D721Med (cell line): ENCODE data around the gene PCDH8.
"Not testable (repeated sequence)": the region's sequence is repeated elsewhere in the genome, so short reads cannot be mapped to it uniquely, and the experiment has no call there.

ENCODE experiments used
- DNase-seq: peaks from one replicate; pipeline ENCODE4 v3.0.0; 2011; ENCODE audit warnings: low spot score; ENCODE audit not compliant: insufficient read length
- FAIRE-seq: peaks from 2 replicates; lab custom pipeline; 2011; peaks lifted over from hg19 to GRCh38; lab: Jason Lieb, UNC
- TF ChIP-seq, protein P1 (sequence below): IDR thresholded peaks from 2 replicates; pipeline ENCODE4 v1.5.1; 2012; ENCODE audit warnings: mild to moderate bottlenecking, control low read depth; ENCODE audit not compliant: insufficient read depth; ENCODE audit errors: missing control alignments

PCDH8 gene

DNA sequence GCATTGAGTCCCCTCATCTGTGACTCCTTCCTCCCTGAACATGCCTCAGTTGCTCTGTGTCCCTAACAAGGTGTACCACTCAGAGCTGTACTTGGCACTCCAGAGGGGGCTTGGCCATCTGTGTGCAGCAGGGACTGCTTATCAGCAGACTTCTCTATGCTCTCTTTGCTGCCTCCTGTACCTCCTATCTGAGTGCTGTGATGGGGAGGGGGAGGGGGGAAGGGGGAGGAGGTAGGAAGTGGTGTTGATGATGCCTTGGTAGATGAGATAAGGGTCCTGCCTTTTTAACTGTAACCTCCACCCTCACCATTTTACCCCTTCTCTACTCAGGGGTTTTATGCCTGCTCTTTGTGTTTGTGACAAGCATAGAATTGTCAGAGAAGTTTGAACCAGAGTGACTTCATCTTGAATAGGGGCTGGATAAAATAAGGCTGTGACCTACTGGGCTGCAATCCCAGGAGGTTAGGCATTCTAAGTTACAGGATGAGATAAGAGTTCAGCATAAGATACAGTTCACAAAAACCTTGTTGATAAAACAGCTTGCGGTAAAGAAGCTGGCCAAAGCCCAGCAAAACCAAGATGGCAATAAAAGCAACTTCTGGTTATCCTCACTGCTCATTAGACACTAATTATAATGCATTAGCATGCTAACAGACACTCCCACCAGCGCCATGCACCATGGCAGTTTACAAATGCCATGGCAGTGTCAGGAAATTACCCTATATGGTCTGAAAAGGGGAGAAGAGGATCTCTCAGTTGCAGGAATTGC lies 13.2 kb downstream of the PCDH8 start:
- FAIRE-seq (no peak), DNase-seq (no peak)
- TF ChIP-seq, protein P1, sequence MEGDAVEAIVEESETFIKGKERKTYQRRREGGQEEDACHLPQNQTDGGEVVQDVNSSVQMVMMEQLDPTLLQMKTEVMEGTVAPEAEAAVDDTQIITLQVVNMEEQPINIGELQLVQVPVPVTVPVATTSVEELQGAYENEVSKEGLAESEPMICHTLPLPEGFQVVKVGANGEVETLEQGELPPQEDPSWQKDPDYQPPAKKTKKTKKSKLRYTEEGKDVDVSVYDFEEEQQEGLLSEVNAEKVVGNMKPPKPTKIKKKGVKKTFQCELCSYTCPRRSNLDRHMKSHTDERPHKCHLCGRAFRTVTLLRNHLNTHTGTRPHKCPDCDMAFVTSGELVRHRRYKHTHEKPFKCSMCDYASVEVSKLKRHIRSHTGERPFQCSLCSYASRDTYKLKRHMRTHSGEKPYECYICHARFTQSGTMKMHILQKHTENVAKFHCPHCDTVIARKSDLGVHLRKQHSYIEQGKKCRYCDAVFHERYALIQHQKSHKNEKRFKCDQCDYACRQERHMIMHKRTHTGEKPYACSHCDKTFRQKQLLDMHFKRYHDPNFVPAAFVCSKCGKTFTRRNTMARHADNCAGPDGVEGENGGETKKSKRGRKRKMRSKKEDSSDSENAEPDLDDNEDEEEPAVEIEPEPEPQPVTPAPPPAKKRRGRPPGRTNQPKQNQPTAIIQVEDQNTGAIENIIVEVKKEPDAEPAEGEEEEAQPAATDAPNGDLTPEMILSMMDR: no peak

DNA sequence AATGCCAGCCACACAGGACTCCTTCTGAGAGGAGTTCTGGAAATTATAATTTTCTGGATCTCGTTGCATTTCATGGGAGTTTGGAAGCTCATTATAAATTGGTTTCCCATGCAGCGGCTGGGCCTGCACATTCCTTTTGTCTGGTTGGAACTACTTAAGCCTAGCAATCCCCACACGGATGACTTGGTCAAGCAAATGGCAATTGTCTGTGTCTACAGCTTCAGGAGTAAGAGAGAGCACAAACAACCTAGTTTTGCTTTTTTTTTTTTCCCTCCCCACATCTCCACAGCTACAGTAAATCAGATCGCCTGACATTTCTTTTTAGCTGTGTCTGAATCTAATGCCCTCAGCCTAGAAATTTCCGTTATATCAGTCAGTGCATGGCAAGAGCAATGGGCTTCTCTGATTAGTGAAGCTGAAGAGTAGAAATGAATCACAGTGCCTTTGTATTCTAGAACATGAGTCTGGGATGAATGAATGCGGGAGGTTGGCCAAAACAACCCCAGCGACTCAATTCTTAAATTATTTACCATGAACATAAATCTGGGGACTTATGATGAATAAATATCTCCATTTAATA lies 15.1 kb downstream of the PCDH8 start:
- FAIRE-seq (no peak), DNase-seq (no peak)
- TF ChIP-seq, protein P1: no peak

DNA sequence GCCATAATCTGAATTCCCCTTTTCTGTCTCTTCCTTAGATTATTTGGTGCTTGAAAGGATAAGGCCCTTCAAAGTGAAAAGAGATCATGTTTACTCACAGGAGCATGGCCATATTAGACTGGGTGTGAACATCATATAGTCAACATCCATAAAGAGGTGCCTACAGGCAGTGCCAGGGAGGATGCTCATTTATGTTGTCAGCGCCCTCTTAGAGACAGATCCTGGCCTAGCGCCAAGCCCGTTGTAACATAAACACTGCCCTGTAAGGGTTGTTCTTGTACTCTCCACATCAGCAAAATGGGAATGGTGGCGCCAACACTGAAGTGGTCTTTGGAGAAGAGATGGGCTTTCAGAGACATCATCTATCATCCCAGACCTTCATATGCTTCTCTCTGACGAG lies 16.1 kb downstream of the PCDH8 start:
- no peak for FAIRE-seq
- TF ChIP-seq, protein P1: no peak
- no peak for DNase-seq

DNA sequence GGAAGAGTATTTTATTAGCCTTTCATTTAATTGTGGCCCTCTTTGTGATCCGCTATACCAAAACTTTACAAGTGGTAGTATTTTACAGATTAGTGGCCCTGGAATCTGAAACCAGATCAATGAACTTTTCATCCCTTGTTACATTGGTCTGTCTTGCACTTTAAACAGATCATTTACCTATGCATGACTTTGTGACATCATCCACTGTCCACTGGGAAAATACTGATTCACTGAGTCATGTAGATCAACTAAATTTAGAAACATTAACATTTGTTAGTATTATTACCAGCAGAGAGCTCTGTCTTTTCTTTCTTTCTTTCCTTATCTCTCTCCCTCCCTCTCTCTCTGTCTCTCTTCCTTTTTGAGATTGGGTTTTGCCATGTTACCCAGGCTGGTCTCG lies 17.5 kb downstream of the PCDH8 start:
- FAIRE-seq: no peak
- TF ChIP-seq, protein P1: no peak
- no peak for DNase-seq

DNA sequence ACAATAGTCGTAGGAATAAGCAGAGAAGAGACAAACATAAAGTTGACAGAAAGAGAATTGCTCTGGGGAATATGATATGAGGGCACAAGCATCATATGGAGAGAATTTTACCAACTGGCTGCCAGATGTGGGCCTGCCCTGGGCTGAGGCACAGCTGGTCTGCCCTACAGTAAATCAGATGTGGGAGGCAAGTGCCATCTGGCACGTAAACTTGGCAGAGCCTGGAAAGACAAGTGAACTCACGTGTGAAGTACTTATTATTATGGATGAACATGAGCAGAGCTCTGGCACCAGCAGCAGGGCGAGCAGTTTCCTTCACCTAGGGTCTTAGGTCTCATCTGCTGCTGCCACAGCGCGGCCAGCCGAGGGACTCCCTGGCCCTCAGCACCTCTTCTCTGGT lies 20.6 kb downstream of the PCDH8 start:
- TF ChIP-seq, protein P1: no peak
- FAIRE-seq (no peak), DNase-seq (no peak)

DNA sequence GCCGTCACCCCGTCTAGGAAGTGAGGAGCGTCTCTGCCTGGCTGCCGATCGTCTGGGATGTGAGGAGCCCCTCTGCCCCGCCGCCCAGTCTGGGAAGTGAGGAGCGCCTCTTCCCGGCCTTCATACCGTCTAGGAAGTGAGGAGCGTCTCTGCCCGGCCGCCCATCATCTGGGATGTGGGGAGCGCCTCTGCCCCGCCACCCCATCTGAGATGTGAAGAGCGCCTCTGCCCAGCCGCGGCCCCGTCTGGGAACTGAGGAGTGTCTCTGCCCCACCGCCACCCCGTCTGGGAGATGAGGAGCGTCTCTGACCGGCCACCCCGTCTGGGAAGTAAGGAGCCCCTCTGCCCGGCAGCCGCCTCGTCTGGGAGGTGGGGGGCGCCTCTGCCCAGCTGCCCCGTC lies 30.6 kb downstream of the PCDH8 start:
- not testable (repeated sequence) for DNase-seq, FAIRE-seq

DNA sequence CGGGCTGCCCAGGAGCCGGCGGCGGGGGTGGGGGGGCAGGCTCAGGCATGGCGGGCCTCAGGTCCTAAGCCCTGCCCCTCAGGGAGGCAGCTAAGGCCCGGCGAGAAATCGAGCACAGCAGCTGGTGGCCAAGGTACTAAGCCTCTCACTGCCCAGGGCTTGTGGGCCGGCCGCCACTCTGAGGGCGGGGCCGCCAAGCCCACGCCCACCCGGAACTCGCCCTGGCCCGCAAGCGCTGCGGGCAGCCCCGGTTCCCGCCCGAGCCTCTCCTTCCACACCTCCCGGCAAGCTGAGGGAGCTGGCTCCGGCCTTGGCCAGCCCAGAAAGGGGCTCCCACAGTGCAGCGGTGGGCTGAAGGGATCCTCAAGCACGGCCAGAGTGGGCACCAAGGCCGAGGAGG lies 33.1 kb downstream of the PCDH8 start:
- no peak for FAIRE-seq
- TF ChIP-seq, protein P1: no peak

More for the DNA sequence above, 33.1 kb downstream of the PCDH8 start:
- no peak for DNase-seq
